GM10248 (cell line): ENCODE measurements around the gene TNN.

Experiments
- CTCF ChIA-PET: fragments of 300-600 bp; sonication (Branson Sonifier 250); formaldehyde crosslinking; extraction: SDS; loops from one replicate; lab custom pipeline; 2021; ENCODE audit warnings: antibody characterized with exemption; lab: Yijun Ruan, JAX
- POLR2A ChIA-PET: fragments of 350-650 bp; sonication (Branson Sonifier 250); formaldehyde crosslinking; extraction: SDS; loops from one replicate; lab custom pipeline; 2020; ENCODE audit warnings: antibody characterized with exemption; lab: Yijun Ruan, JAX
- DNase-seq: peaks from one replicate; pipeline ENCODE4 v3.0.0; 2012; ENCODE audit errors: extremely low spot score
- CTCF ChIP-seq: IDR thresholded peaks from 2 replicates; pipeline ENCODE4 v1.5.1; 2012; ENCODE audit warnings: mild to moderate bottlenecking, low read depth; ENCODE audit errors: extremely low read depth, missing control alignments, control extremely low read depth

The TNN gene

GRCh38 chr1:175129182-175129581 lies 61.5 kb downstream of the TNN start:
- ChIA-PET POLR2A (no interaction called here), CTCF (interaction anchor here (6.1 to 19.8 kb wide), 3 partner anchors 14 to 101 kb away, joined by 53 to 289 read pairs (median 80); no protein-coding TSS in a partner anchor)
- no peak for TF ChIP-seq CTCF
- no peak for DNase-seq

- no peak for TF ChIP-seq CTCF
- DNase-seq: no peak
- ChIA-PET CTCF (interaction anchor here (6.5 to 19.8 kb wide), 2 partner anchors 17 to 101 kb away, joined by 80 to 289 read pairs; no protein-coding TSS in a partner anchor), POLR2A (no interaction called here)
These were observed 62.0 kb downstream of the TNN start for GRCh38 chr1:175129644-175129996.

GRCh38 chr1:175129997-175130648 lies 62.5 kb downstream of the TNN start:
- CTCF ChIA-PET: interaction anchor here (0.7 to 19.8 kb wide), 3 partner anchors 17 to 102 kb away, joined by 3 to 289 read pairs (median 80); no protein-coding TSS in a partner anchor
- DNase-seq: no peak

DNA sequence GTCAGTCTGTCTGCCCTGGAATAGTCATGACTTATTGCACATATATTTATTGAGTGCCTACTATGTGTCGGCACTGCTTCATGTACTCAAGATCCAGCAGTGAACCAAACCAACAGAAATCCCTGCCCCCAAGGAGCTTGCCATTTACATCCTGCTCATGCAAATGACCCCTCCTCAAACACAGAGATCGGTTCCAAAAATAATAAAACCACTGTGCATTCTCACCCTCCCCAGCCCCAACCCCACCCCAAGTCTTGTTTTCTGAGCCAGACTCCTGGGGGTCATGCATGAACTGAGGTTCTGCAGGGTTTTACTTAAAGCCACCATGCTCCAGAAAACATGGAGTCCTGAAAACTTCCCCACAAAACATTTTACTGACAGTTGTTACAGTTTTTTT lies 63.0 kb downstream of the TNN start:
- no peak for TF ChIP-seq CTCF
- ChIA-PET POLR2A (no interaction called here), CTCF (interaction anchor here (0.7 to 19.8 kb wide), 3 partner anchors 15 to 101 kb away, joined by 3 to 289 read pairs (median 3); no protein-coding TSS in a partner anchor)
- DNase-seq: no peak

More at GRCh38 chr1:175129997-175130648, 62.5 kb downstream of the TNN start:
- POLR2A ChIA-PET: no interaction called here
- no peak for TF ChIP-seq CTCF

GRCh38 chr1:175131095-175131494 lies 63.5 kb downstream of the TNN start:
- CTCF ChIA-PET: interaction anchor here (0.7 to 19.8 kb wide), 4 partner anchors 9 to 102 kb away, joined by 3 to 289 read pairs (median 4); no protein-coding TSS in a partner anchor
- DNase-seq: no peak
- POLR2A ChIA-PET: no interaction called here
- no peak for TF ChIP-seq CTCF

DNA sequence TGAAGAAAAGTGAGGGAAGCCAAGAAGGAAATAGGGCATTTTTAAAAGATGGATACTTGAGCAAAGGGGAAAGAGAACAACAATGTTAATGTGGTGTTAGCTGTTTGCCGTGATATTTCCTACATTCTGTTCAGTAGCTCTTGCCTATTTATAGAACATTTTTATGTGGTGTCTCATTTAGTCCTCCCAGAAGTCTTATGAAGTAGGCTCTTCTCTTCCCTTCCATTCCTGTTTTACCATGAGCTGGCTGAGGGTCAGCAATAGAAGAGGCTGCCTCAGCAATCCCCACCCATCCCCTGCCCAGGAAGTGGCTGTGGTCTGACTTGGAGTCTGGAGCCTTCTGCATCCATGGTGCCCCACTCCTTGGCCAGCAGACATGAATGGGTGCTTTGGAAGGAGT lies 64.8 kb downstream of the TNN start:
- no peak for TF ChIP-seq CTCF
- ChIA-PET CTCF (interaction anchor here (0.7 to 19.8 kb wide), 4 partner anchors 10 to 103 kb away, joined by 3 to 289 read pairs (median 4); no protein-coding TSS in a partner anchor), POLR2A (no interaction called here)

More for the DNA sequence above, 64.8 kb downstream of the TNN start:
- DNase-seq: no peak
